Keratinocyte (primary cell): Measurements from ENCODE around the gene NBEA.

Experiments
- CTCF ChIP-seq, 3 experiments: IDR thresholded peaks in 1 of 3; conservative IDR thresholded peaks in 1 of 3; optimal IDR thresholded peaks in 1 of 3; 2 replicates in 2 of 3; 3 replicates in 1 of 3; pipeline versions ENCODE3 to v1.5.1; 2011; ENCODE audit warnings: low read length in 3 of 3, mild to moderate bottlenecking in 3 of 3, moderate library complexity in 2 of 3, control low read depth in 1 of 3, inconsistent platforms in 1 of 3; ENCODE audit not compliant: insufficient read depth in 2 of 3; ENCODE audit errors: extremely low read depth in 1 of 3
- EZH2 ChIP-seq: IDR thresholded peaks from one replicate; pipeline ENCODE4 v1.6.1; 2012; ENCODE audit warnings: inconsistent platforms, mild to moderate bottlenecking, low read length, moderate library complexity

- no peak for TF ChIP-seq CTCF (optimal IDR thresholded peaks at IDR 0.05 in 1 of 3, IDR thresholded peaks at IDR 0.05 in 1 of 3, conservative IDR thresholded peaks at IDR 0.05 in 1 of 3; ENCODE audit: extremely low read depth in 1 of 3, insufficient read depth in 2 of 3, low read length in 3 of 3)
- no peak for TF ChIP-seq EZH2
These were observed 289.4 kb downstream of the NBEA start for GRCh38 chr13:35231426-35231825.
